Right ventricle myocardium superior (tissue), 1 donor: Measurements from ENCODE around the gene SPRING1. TPM values are rescaled to one million over a fixed set of nuclear protein-coding genes. Genes with fewer than 3 reads are reported as not detected.
"Not testable (repeated sequence)": the region's sequence is repeated elsewhere in the genome, so short reads cannot be mapped to it uniquely, and the experiment has no call there.

Experiments
- ATAC-seq: fragments of 200-7000 bp; cut with Tn5 transposase; one replicate; pipeline ENCODE4 v1.9.1; 2020; ENCODE audit warnings: mild to moderate bottlenecking; ENCODE audit not compliant: poor library complexity
- DNase-seq: peaks from one replicate; pipeline ENCODE4 v3.0.0-alpha.2; 2020
- intact Hi-C: fragments of 100-400 bp; cut with DNase I; formaldehyde crosslinking; loops from one replicate; pipeline ENCODE4 v1.11.2; 2022
- total RNA-seq: library from RNA; stranded (reverse); fragmentation: NEBNext Ultra II Directional; extraction: Animal tissue kit (Norgen Biotek cat#: 25700); gene quantifications from one replicate; pipeline ENCODE4 v1.2.1, GENCODE V29; 2021
- donor health status: DM: no; HTN: yes; CAD: no; lungs with severe emphysema.

SPRING1 gene
- total RNA-seq, 1 donor from 2014 or later: 8.0 TPM

GRCh38 chr12:116749884-116750283 is 12.0 kb upstream of the SPRING1 start:
- ATAC-seq: no peak
- intact Hi-C loops: no loop called here
- no peak for DNase-seq

- intact Hi-C loops: no loop called here
- no peak for ATAC-seq
- no peak for DNase-seq
These were observed 7.7 kb upstream of the SPRING1 start for GRCh38 chr12:116745554-116745953.

- intact Hi-C loops: no loop called here
- ATAC-seq: no peak
- DNase-seq: no peak
These were observed 6.9 kb upstream of the SPRING1 start for GRCh38 chr12:116744766-116745165.

- DNase-seq, ATAC-seq, intact Hi-C loops: not testable (repeated sequence)
These were observed 4.9 kb upstream of the SPRING1 start for GRCh38 chr12:116742787-116743186.

- intact Hi-C loops: loop anchor here (5.0 kb wide), 1 partner anchor 78 kb away; no protein-coding TSS in a partner anchor
- ATAC-seq (no peak), DNase-seq (no peak)
These were observed 1.6 kb upstream of the SPRING1 start for GRCh38 chr12:116739381-116739887.

GRCh38 chr12:116736962-116737773 is 701 bp downstream of the SPRING1 start:
- intact Hi-C loops: loop anchor here (5.0 kb wide), 1 partner anchor 80 kb away; no protein-coding TSS in a partner anchor
- ATAC-seq (no peak), DNase-seq (no peak)

- DNase-seq: no peak
- no peak for ATAC-seq
- intact Hi-C loops: loop anchor here (5.0 kb wide), 1 partner anchor 81 kb away; no protein-coding TSS in a partner anchor
These were observed 1.8 kb downstream of the SPRING1 start for GRCh38 chr12:116735951-116736599.

GRCh38 chr12:116735084-116735483 is 2.8 kb downstream of the SPRING1 start:
- intact Hi-C loops: loop anchor here (5.0 kb wide), 1 partner anchor 82 kb away; no protein-coding TSS in a partner anchor
- no peak for ATAC-seq
- no peak for DNase-seq

GRCh38 chr12:116734156-116734768 is 3.6 kb downstream of the SPRING1 start:
- intact Hi-C loops: no loop called here
- ATAC-seq: no peak

GRCh38 chr12:116731801-116732200 is 6.1 kb downstream of the SPRING1 start:
- DNase-seq (no peak), ATAC-seq (no peak)
- intact Hi-C loops: no loop called here

More at GRCh38 chr12:116734156-116734768, 3.6 kb downstream of the SPRING1 start:
- no peak for DNase-seq

GRCh38 chr12:116727891-116728290 is 10.0 kb downstream of the SPRING1 start:
- ATAC-seq: no peak
- intact Hi-C loops: no loop called here

GRCh38 chr12:116727261-116727660 is 10.6 kb downstream of the SPRING1 start:
- DNase-seq (no peak), ATAC-seq (no peak)
- intact Hi-C loops: no loop called here

More at GRCh38 chr12:116727891-116728290, 10.0 kb downstream of the SPRING1 start:
- no peak for DNase-seq

GRCh38 chr12:116726694-116727093 is 11.2 kb downstream of the SPRING1 start:
- ATAC-seq (no peak), DNase-seq (no peak)
- intact Hi-C loops: no loop called here

- ATAC-seq (no peak), DNase-seq (no peak)
- intact Hi-C loops: no loop called here
These were observed 15.6 kb downstream of the SPRING1 start for GRCh38 chr12:116722245-116722644.

- DNase-seq: no peak
- intact Hi-C loops: no loop called here
- ATAC-seq: peak; percentile 32
These were observed 17.9 kb downstream of the SPRING1 start for GRCh38 chr12:116719731-116720528.

GRCh38 chr12:116718655-116719454 is 19.0 kb downstream of the SPRING1 start:
- DNase-seq (no peak), ATAC-seq (peak; percentile 13)
- intact Hi-C loops: no loop called here
